LNCaP clone FGC (cell line): Measurements from ENCODE around the gene OR1S1.
"Not testable (repeated sequence)": the region's sequence is repeated elsewhere in the genome, so short reads cannot be mapped to it uniquely, and the experiment has no call there.

Source experiments
- DNase-seq: peaks from one replicate; pipeline ENCODE4 v3.0.0-alpha.2; 2011; ENCODE audit warnings: low read depth
- H3K4me3 ChIP-seq: 2 replicates; pipeline ENCODE4 v1.5.1; 2011; ENCODE audit warnings: mild to moderate bottlenecking, low read depth, low read length, control low read depth
- CTCF ChIP-seq: IDR thresholded peaks from 2 replicates; pipeline ENCODE4 v1.5.1; 2012; ENCODE audit warnings: mild to moderate bottlenecking; ENCODE audit not compliant: control insufficient read depth, insufficient read depth; ENCODE audit errors: extremely low read depth

OR1S1 gene

GRCh38 chr11:58212420-58212819, at the start of gene OR1S1:
OR1S1 (plus strand) TSS chr11:58212720.
- DNase-seq, H3K4me3 ChIP-seq: not testable (repeated sequence)

GRCh38 chr11:58164389-58164788, 48.1 kb upstream of the OR1S1 start:
- no peak for DNase-seq
- H3K4me3 ChIP-seq = no peak overlapping the region
- no peak for TF ChIP-seq CTCF

- no peak for TF ChIP-seq CTCF
- no peak overlapping the region for H3K4me3 ChIP-seq
- DNase-seq = no peak
Observed at GRCh38 chr11:58164990-58165389, 47.5 kb upstream of the OR1S1 start.

- TF ChIP-seq CTCF = no peak
- peak; percentile 40 for DNase-seq
- H3K4me3 ChIP-seq = no peak overlapping the region
Observed at GRCh38 chr11:58165504-58166106, 46.9 kb upstream of the OR1S1 start.

- no peak for DNase-seq
- H3K4me3 ChIP-seq = no peak overlapping the region
- no peak for TF ChIP-seq CTCF
Observed at GRCh38 chr11:58177409-58178054, 35.0 kb upstream of the OR1S1 start.

DNA sequence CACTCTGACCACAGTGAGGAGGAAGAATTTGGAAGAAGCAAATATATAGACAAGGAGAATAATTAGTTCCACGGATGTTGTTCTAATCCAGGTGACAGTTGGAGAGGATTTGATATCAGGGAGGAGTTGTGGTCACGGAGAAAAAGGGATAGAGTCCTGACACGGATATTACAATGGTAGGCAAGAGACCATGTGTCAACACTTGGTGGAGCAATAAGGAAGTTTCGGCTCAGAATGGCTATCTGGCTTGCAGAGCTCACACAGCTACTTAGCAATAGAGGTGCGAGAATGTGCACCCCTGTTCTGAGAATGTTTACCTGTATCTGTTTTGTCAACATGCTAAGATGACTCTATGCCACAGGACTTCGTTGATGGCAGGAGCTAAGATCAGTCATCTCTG, 34.1 kb upstream of the OR1S1 start:
- H3K4me3 ChIP-seq = no peak overlapping the region
- TF ChIP-seq CTCF = no peak
- DNase-seq = no peak

DNA sequence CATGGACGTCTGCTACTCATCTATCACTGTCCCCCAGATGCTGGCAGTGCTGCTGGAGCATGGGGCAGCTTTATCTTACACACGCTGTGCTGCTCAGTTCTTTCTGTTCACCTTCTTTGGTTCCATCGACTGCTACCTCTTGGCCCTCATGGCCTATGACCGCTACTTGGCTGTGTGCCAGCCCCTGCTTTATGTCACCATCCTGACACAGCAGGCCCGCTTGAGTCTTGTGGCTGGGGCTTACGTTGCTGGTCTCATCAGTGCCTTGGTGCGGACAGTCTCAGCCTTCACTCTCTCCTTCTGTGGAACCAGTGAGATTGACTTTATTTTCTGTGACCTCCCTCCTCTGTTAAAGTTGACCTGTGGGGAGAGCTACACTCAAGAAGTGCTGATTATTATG, 32.9 kb upstream of the OR1S1 start:
- no peak for DNase-seq
- no peak overlapping the region for H3K4me3 ChIP-seq
- no peak for TF ChIP-seq CTCF
